HG02885 (cell line): Measurements from ENCODE around the gene SLC2A4RG.

Source experiments
- ATAC-seq: cut with Tn5 transposase; IDR thresholded peaks from one replicate; pipeline ENCODE4 v1.9.1; 2021; ENCODE audit warnings: mild to moderate bottlenecking; ENCODE audit not compliant: unreplicated experiment, poor library complexity

SLC2A4RG gene, protein sequence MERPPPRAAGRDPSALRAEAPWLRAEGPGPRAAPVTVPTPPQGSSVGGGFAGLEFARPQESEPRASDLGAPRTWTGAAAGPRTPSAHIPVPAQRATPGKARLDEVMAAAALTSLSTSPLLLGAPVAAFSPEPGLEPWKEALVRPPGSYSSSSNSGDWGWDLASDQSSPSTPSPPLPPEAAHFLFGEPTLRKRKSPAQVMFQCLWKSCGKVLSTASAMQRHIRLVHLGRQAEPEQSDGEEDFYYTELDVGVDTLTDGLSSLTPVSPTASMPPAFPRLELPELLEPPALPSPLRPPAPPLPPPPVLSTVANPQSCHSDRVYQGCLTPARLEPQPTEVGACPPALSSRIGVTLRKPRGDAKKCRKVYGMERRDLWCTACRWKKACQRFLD

DNA sequence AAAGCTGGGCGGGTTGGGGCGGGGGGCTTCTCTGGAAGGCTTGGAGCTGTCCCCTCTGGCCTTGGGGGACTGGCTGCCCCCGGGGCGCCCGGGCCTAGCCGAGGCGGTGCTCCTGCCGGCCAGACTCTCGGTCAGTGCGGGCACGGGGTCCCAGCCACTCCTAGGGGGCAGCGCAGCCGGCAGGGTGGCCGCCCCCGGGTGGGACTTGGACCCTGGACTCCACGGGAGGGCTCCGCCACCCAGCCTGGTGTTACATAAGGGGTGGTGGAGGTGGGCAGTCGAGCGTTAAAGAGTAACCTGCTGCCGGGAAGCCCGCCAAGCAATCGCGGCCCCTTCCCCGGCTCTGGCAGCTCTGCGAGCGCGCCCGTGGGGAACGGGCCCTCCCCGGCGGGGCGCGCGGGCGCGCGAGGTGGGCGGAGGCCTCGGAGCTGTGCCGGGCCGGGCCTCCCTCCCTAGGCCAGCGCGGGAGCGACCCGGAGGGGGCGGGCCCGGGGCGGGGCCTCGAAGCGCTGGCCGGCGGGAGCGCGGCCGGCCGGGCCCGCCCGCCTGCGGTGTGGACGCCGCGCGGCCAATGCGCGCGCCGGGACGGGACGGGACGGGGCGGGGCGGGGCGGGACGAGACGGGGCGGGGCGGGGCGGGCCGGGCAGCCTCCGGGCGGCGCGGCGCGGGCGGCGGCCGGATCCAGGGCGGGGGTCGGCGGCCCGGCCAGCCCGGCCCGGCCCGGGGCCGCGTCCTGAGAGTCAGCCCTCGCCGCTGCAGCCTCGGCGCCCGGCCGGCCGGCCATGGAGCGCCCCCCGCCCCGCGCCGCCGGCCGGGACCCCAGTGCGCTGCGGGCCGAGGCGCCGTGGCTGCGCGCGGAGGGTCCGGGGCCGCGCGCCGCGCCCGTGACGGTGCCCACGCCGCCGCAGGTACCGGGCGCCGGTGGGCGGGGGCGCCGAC, at the start of gene SLC2A4RG:
SLC2A4RG (plus strand) TSS at position 647 of the 940 bp plus-strand sequence; CDS start at position 784, 137 bp downstream.
- peak; percentile 67 for ATAC-seq

DNA sequence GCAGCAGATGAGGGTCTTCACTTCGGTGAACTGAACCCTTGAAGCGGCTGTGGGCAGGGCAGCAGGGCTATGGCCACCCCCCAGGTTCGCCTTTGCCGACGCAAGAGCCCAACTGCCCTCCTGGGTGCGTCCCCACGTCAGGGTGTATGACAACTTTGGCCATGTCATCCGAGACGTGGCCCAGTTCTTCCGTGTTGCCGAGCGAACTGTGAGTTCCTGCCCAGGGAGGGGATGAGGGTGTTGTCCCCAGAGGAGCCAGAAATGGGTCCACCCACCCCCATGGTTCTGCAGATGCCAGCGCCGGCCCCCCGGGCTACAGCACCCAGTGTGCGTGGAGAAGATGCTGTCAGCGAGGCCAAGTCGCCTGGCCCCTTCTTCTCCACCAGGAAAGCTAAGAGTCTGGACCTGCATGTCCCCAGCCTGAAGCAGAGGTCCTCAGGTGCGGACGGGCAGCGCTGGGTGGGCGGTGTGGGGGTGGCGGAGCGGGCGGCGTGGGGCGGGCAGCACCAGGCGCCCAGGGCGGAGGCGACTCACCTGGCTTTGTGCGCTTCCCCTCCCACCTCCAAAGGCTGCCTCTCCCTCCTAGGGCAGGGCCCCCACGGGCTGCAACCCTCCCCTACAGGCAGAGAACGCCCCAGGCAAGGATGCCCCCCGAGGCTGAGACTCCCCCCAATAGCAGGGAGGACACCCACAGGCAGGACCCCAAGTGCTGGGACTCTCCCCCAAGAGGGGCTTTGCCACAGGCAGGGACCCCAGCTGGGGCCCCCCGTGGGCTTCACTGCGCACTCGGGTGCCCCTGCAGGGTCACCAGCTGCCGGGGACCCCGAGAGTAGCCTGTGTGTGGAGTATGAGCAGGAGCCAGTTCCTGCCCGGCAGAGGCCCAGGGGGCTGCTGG, 49.3 kb upstream of the SLC2A4RG start:
- no peak for ATAC-seq

DNA sequence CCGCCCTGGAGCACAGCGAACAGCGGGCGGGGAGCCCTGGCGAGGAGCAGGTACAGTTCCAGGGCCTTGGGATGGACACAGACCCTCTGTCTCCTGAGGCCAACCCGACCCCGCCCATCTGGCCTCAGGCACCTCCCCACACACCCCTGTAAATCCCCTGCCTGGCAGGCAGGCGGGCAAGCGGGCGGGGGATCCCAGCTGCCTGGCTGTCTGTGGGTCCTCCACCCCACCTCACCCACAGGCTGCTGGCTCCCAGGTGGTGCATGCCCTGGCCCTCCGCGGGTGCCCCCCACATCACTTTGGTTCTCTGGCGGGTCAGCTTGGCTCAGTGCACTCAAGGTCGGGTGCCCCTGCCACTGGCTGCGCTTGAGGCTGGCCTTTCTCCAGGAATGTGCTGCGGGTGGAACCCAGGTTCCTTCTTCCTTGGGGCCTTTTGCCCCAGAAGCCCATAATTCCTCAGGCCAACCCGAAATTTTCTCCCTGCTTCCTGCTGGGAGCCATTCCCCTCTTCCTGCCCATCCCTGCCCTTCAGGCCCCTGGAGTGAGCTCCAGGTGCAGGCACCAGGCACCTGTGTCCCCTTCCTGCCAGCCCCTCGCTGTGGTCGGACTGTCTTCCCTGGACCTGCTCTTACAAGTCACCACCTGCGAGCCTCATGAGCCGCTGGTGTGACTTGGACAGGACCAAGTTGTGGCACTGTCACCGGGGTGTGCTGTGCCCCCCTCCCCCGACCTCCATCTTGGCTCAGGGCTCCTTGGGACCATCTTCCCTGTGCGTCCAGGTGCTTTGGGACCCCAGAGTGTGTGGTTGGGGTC, 48.5 kb upstream of the SLC2A4RG start:
- ATAC-seq = no peak

DNA sequence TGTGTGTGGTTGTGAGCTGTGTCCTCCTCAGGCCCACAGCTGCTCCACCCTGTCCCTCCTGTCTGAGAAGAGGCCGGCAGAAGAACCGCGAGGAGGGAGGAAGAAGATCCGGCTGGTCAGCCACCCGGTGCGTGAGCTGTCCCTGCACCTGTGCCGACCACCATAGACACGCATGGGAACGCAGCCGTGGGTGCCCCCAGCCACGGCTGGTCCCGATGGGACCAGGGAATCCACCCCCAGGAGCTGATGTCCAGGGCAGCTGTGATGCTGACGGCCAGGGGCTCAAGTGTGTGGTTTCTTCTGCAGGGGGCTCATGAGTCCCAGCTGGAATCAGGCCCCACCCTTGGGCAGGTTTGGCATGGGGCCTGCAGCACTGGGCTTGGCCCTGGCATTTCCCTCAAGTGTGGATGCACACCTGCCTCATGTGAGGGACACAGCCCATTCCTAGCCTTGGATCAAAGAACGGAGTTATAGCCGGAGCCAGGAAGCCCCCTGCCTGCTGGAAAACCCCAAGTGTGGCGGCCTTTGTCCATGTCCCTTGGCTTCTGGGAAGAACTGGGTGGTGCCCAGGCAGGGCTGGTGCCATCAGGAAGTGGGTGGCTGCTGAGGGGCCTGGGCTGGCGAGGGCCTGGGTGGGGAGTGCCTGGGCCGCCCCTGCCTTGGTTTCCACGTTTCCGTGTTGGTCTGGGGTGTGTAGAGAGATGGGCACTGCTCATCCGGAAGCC, 47.7 kb upstream of the SLC2A4RG start:
- ATAC-seq = no peak

DNA sequence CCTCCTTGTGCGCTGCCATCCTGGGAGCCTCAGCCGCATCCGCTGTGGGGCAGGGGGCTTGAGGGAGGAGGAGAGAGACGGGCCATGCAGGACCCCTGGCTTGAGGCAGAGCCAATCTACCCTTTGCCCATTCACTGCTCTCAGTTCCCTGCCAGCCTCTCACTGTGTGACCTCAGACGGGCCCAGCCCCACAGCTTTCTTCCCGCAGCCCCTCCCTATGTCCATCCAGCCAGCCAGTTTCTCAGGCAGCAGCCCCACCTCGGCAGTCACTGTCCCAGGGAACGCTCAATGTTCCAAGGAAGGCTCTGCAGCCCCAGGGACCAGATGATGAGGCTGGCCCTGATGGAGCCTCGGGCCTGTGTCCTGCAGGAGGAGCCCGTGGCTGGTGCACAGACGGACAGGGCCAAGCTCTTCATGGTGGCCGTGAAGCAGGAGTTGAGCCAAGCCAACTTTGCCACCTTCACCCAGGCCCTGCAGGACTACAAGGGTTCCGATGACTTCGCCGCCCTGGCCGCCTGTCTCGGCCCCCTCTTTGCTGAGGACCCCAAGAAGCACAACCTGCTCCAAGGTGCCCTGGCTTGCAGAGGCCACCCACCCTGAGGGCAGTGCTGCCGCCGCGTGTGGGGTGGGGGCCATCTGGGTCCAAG, 47.0 kb upstream of the SLC2A4RG start:
- ATAC-seq = no peak

DNA sequence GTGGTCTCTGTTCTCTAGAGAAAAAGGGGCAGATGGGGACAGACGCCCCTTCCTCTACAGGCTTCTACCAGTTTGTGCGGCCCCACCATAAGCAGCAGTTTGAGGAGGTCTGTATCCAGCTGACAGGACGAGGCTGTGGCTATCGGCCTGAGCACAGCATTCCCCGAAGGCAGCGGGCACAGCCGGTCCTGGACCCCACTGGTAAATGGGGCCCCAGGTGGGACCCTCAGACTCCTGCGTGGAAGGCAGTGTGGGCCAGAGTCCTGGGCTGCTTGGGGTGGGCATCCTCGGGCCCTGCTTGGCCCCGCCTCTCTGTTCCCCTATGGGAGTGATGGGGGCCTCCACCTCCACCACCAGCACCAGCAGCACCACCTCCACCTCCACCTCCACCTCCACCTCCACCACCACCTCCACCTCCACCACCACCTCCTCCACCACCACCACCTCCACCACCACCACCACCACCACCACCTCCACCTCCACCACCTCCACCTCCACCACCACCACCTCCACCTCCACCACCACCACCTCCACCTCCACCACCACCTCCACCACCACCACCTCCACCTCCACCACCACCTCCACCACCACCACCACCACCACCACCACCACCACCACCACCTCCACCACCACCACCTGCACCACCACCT, 46.4 kb upstream of the SLC2A4RG start:
- no peak for ATAC-seq

DNA sequence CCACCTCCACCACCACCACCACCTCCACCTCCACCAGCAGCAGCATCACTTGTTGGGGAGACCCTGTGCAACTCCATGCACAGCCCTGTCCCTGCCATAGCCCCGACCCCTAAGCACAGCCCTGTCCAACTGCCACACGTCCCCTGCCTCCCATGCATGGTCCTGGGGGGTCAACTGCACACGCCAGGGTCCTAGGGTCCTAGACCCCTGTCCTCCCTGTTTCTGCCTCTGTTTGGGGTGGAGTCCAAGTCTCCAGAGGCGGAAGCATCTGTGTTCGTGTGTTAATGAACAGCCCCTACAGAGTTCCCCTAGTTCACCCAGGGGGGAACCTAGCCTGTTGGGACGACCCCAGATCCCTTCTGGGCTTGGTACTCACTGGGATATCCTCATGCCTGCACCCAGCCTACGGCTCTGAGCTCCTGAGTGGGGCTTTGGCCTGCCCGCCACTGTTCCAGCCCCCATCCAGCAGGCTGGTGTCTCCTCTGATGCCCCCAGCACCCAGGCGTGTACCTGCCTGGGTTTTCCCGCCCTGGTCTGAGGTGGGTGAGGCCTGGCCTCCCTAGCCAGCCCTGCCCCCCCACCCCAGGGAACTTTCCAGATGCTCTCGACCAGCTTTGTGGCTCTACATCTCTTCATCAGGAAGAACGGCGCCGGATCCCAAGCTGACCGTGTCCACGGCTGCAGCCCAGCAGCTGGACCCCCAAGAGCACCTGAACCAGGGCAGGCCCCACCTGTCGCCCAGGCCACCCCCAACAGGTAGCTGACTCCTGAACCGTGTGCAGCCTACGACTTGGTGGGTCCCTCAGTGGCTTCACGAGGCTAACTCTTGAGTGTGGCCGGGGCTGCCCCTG, 45.6 kb upstream of the SLC2A4RG start:
- no peak for ATAC-seq

DNA sequence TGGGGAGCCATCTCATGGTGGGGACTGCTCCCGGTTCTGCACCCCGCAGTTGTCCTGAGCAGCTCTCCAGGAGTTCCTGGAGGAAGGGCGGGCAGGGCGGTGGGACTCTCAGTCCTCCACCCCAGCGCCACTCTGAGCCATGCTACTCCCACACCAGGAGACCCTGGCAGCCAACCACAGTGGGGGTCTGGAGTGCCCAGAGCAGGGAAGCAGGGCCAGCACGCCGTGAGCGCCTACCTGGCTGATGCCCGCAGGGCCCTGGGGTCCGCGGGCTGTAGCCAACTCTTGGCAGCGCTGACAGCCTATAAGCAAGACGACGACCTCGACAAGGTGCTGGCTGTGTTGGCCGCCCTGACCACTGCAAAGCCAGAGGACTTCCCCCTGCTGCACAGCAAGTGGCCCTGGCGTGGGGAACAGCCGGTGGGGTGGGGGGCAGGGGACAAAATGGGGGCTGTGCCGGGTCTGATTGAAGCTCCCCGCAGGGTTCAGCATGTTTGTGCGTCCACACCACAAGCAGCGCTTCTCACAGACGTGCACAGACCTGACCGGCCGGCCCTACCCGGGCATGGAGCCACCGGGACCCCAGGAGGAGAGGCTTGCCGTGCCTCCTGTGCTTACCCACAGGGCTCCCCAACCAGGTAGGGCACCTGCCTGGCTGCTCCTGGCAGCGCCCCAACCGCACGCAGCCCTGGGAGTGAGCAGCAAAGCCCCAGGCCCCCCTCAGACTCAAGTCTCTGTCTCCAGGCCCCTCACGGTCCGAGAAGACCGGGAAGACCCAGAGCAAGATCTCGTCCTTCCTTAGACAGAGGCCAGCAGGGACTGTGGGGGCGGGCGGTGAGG, 44.8 kb upstream of the SLC2A4RG start:
- ATAC-seq = no peak

DNA sequence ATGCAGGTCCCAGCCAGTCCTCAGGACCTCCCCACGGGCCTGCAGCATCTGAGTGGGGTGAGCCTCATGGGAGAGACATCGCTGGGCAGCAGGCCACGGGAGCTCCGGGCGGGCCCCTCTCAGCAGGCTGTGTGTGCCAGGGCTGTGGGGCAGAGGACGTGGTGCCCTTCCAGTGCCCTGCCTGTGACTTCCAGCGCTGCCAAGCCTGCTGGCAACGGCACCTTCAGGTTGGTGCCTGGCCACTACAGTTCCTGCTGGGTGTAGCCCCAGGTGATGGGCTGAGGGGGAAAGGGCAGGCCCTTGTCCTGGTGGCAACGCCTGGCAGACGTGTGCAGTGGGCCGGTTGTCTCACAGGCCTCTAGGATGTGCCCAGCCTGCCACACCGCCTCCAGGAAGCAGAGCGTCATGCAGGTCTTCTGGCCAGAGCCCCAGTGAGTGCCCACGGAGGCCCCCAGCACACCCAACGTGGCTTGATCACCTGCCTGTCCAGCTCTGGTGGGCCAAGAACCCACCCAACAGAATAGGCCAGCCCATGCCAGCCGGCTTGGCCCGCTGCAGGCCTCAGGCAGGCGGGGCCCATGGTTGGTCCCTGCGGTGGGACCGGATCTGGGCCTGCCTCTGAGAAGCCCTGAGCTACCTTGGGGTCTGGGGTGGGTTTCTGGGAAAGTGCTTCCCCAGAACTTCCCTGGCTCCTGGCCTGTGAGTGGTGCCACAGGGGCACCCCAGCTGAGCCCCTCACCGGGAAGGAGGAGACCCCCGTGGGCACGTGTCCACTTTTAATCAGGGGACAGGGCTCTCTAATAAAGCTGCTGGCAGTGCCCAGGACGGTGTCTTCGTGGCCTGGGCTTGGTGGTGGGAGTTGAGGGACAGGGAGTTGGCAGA, 43.9 kb upstream of the SLC2A4RG start:
- ATAC-seq = no peak

DNA sequence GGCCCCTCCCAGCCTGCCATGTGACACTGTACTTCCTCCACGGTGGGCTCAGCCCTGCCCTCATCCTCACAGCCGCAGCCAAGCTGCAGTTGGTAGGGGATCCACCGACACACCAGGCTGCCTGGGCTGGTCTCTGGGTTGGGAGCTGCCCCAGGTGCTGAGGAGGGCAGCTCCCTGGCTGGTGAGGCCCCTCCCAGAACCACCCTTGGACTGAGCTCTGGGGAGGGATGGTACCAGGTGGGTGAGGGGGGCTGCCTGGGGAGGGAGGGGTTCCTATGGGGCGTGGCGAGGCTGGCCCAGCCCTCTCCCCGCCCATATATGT, 43.3 kb upstream of the SLC2A4RG start:
- no peak for ATAC-seq

DNA sequence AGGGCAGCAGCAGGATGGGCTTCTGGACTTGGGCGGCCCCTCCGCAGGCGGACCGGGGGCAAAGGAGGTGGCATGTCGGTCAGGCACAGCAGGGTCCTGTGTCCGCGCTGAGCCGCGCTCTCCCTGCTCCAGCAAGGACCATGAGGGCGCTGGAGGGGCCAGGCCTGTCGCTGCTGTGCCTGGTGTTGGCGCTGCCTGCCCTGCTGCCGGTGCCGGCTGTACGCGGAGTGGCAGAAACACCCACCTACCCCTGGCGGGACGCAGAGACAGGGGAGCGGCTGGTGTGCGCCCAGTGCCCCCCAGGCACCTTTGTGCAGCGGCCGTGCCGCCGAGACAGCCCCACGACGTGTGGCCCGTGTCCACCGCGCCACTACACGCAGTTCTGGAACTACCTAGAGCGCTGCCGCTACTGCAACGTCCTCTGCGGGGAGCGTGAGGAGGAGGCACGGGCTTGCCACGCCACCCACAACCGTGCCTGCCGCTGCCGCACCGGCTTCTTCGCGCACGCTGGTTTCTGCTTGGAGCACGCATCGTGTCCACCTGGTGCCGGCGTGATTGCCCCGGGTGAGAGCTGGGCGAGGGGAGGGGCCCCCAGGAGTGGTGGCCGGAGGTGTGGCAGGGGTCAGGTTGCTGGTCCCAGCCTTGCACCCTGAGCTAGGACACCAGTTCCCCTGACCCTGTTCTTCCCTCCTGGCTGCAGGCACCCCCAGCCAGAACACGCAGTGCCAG, 42.8 kb upstream of the SLC2A4RG start, which contains the start of gene TNFRSF6B:
TNFRSF6B (plus strand) TSS at position 25 of the 729 bp plus-strand sequence; CDS start at position 141, 116 bp downstream.
- no peak for ATAC-seq

DNA sequence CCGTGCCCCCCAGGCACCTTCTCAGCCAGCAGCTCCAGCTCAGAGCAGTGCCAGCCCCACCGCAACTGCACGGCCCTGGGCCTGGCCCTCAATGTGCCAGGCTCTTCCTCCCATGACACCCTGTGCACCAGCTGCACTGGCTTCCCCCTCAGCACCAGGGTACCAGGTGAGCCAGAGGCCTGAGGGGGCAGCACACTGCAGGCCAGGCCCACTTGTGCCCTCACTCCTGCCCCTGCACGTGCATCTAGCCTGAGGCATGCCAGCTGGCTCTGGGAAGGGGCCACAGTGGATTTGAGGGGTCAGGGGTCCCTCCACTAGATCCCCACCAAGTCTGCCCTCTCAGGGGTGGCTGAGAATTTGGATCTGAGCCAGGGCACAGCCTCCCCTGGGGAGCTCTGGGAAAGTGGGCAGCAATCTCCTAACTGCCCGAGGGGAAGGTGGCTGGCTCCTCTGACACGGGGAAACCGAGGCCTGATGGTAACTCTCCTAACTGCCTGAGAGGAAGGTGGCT, 42.2 kb upstream of the SLC2A4RG start:
- ATAC-seq = no peak

DNA sequence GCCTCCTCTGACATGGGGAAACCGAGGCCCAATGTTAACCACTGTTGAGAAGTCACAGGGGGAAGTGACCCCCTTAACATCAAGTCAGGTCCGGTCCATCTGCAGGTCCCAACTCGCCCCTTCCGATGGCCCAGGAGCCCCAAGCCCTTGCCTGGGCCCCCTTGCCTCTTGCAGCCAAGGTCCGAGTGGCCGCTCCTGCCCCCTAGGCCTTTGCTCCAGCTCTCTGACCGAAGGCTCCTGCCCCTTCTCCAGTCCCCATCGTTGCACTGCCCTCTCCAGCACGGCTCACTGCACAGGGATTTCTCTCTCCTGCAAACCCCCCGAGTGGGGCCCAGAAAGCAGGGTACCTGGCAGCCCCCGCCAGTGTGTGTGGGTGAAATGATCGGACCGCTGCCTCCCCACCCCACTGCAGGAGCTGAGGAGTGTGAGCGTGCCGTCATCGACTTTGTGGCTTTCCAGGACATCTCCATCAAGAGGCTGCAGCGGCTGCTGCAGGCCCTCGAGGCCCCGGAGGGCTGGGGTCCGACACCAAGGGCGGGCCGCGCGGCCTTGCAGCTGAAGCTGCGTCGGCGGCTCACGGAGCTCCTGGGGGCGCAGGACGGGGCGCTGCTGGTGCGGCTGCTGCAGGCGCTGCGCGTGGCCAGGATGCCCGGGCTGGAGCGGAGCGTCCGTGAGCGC, 41.6 kb upstream of the SLC2A4RG start:
- ATAC-seq = no peak
